B cell (primary cell): Measurements from ENCODE around the gene BBOX1. TPM values are rescaled to one million over a fixed set of nuclear protein-coding genes. Genes with fewer than 3 reads are reported as not detected.

ENCODE experiments used
- ATAC-seq: fragments of 200-7000 bp; cut with Tn5 transposase; one replicate; pipeline ENCODE4 v1.10.0; 2021; ENCODE audit warnings: low read depth, mild to moderate bottlenecking, moderate number of reproducible peaks, moderate library complexity
- CTCF ChIA-PET: fragments of 350-600 bp; sonication (Branson Sonifier 250); formaldehyde crosslinking; loops from one replicate; lab custom pipeline; 2021; ENCODE audit warnings: antibody characterized with exemption, inconsistent platforms; lab: Charles Lee
- POLR2A ChIA-PET: fragments of 350-600 bp; sonication (Branson Sonifier 250); formaldehyde crosslinking; loops from one replicate; lab custom pipeline; 2021; ENCODE audit warnings: antibody characterized with exemption; lab: Charles Lee
- DNase-seq: peaks from one replicate; pipeline ENCODE4 v3.0.0; 2013
- H2AFZ ChIP-seq: 2 replicates; pipeline ENCODE4 v1.6.1; 2012; ENCODE audit warnings: mild to moderate bottlenecking, low read depth, low read length; ENCODE audit not compliant: insufficient read depth, poor library complexity, severe bottlenecking
- H3K27ac ChIP-seq, 2 donors: 1 replicate in 1 of 2; 2 replicates in 1 of 2; pipeline ENCODE4 v1.5.1; 2012 to 2013; ENCODE audit warnings: low read length in 2 of 2, mild to moderate bottlenecking in 2 of 2, moderate library complexity in 1 of 2
- H3K27me3 ChIP-seq, 4 experiments: fragments of 200-600 bp in 1 of 4; sonication (generic) in 1 of 4; replicated peaks in 1 of 4; 1 replicate in 2 of 4; 2 replicates in 2 of 4; pipeline versions ENCODE4 v1.6.1 to v1.7.0; 2013 to 2016; ENCODE audit warnings: low read length in 3 of 4, mild to moderate bottlenecking in 2 of 4, mixed read lengths in 1 of 4, moderate library complexity in 1 of 4; ENCODE audit not compliant: insufficient read depth in 4 of 4, control insufficient read depth in 3 of 4; ENCODE audit errors: control extremely low read depth in 1 of 4
- H3K36me3 ChIP-seq, 2 experiments: replicated peaks in 1 of 2; 1 replicate in 1 of 2; 2 replicates in 1 of 2; pipeline versions ENCODE4 v1.6.1 to v1.7.1; 2013; ENCODE audit warnings: low read length in 1 of 2; ENCODE audit not compliant: insufficient read depth in 2 of 2, control insufficient read depth in 1 of 2; ENCODE audit errors: control extremely low read depth in 1 of 2, extremely low read depth in 1 of 2
- H3K4me1 ChIP-seq, 2 donors: fragments of 200-600 bp in 1 of 2; sonication (generic) in 1 of 2; 1 replicate in 1 of 2; 2 replicates in 1 of 2; pipeline versions ENCODE4 v1.5.1 to v1.6.1; 2013 to 2017; ENCODE audit warnings: low read length in 2 of 2; ENCODE audit not compliant: control insufficient read depth in 2 of 2, insufficient read depth in 2 of 2
- H3K4me2 ChIP-seq: replicated peaks from 2 replicates; pipeline ENCODE3; 2012; ENCODE audit warnings: mild to moderate bottlenecking, low read depth, low read length; ENCODE audit not compliant: poor library complexity, severe bottlenecking
- H3K4me3 ChIP-seq, 5 experiments: fragments of 200-600 bp in 1 of 5; sonication (generic) in 1 of 5; 1 replicate in 3 of 5; 2 replicates in 2 of 5; pipeline versions ENCODE4 v1.5.1 to v1.7.0; 2011 to 2016; ENCODE audit warnings: low read length in 4 of 5, mild to moderate bottlenecking in 4 of 5, low read depth in 2 of 5, control low read depth in 1 of 5, moderate library complexity in 1 of 5; ENCODE audit not compliant: insufficient read depth in 1 of 5; ENCODE audit errors: control extremely low read depth in 1 of 5, extremely low read depth in 1 of 5
- H3K79me2 ChIP-seq: fragments of 200-600 bp; sonication (generic); one replicate; pipeline ENCODE4 v1.6.0; 2016; ENCODE audit warnings: low read length; ENCODE audit not compliant: control insufficient read depth, insufficient read depth
- H3K9ac ChIP-seq: fragments of 200-600 bp; sonication (generic); 2 replicates; pipeline ENCODE4 v1.6.1; 2017; ENCODE audit warnings: mild to moderate bottlenecking, low read length, moderate library complexity
- H3K9me3 ChIP-seq, 3 donors: one replicate each; pipeline versions ENCODE4 v1.6.1 to v1.7.1; 2013; ENCODE audit warnings: low read length in 2 of 3; ENCODE audit not compliant: control insufficient read depth in 2 of 3, insufficient read depth in 1 of 3; ENCODE audit errors: control extremely low read depth in 1 of 3
- H4K20me1 ChIP-seq: 2 replicates; pipeline ENCODE4 v1.6.0; 2012; ENCODE audit warnings: mild to moderate bottlenecking, low read length; ENCODE audit not compliant: insufficient read depth, control insufficient read depth, poor library complexity, severe bottlenecking
- H3K27ac Mint-ChIP-seq: one replicate; pipeline ENCODE4 v1.8.0; 2021; ENCODE audit warnings: mixed read lengths
- H3K27me3 Mint-ChIP-seq: one replicate; pipeline ENCODE4 v1.8.0; 2021; ENCODE audit warnings: mixed read lengths
- H3K4me1 Mint-ChIP-seq: one replicate; pipeline ENCODE4 v1.8.0; 2021; ENCODE audit warnings: mixed read lengths
- H3K4me3 Mint-ChIP-seq: one replicate; pipeline ENCODE4 v1.8.0; 2021; ENCODE audit warnings: mixed read lengths
- H3K9me3 Mint-ChIP-seq: one replicate; pipeline ENCODE4 v1.8.0; 2022; ENCODE audit warnings: mixed read lengths; ENCODE audit not compliant: insufficient read depth
- EZH2 ChIP-seq: IDR thresholded peaks from 2 replicates; pipeline ENCODE4 v1.6.1; 2012; ENCODE audit warnings: borderline replicate concordance, low read depth, mild to moderate bottlenecking, moderate library complexity, low read length; ENCODE audit not compliant: insufficient read depth, poor library complexity, severe bottlenecking
- WGBS: methylation state at CpG from one replicate; pipeline ENCODE4 v1.1.5; 2013; ENCODE audit warnings: missing lambda C conversion rate; ENCODE audit not compliant: insufficient coverage; 5-methylcytosine and 5-hydroxymethylcytosine counted together
- intact Hi-C: fragments of 100-400 bp; cut with micrococcal nuclease; formaldehyde crosslinking; loops from one replicate; pipeline ENCODE4 v1.10.0; 2022
- polyA plus RNA-seq: library from polyadenylated mRNA; depleted of rRNA; stranded (reverse); fragments of >200 nt; gene quantifications from 2 replicates; pipeline ENCODE4 v1.2.3, GENCODE V29; 2012
- total RNA-seq, 2 donors: library from RNA; stranded (reverse); fragments of 120-200 nt in 1 of 2; gene quantifications; 1 replicate in 1 of 2; 2 replicates in 1 of 2; pipeline versions ENCODE4 v1.2.3 to v1.2.4, GENCODE V29; 2013 to 2022
- TF ChIP-seq, protein P1 (sequence below): fragments of 200-600 bp; IDR thresholded peaks from one replicate; pipeline ENCODE4 v1.8.0; 2022; ENCODE audit warnings: antibody characterized with exemption, mild to moderate bottlenecking

Gene BBOX1
- total and polyA plus RNA-seq, 2 donors (not counting 1 experiment from before 2014, with no cell fraction given), result not detected

DNA sequence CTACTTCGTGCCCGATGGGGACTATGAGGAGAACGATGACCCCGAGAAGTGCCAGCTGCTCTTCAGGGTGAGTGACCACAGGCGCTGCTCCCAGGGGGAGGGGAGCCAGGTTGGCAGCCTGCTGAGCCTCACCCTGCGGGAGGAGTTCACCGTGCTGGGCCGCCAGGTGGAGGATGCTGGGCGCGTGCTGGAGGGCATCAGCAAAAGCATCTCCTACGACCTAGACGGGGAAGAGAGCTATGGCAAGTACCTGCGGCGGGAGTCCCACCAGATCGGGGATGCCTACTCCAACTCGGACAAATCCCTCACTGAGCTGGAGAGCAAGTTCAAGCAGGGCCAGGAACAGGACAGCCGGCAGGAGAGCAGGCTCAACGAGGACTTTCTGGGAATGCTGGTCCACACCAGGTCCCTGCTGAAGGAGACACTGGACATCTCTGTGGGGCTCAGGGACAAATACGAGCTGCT, 46.0 kb upstream of the BBOX1 start:
- TF ChIP-seq, protein P1, sequence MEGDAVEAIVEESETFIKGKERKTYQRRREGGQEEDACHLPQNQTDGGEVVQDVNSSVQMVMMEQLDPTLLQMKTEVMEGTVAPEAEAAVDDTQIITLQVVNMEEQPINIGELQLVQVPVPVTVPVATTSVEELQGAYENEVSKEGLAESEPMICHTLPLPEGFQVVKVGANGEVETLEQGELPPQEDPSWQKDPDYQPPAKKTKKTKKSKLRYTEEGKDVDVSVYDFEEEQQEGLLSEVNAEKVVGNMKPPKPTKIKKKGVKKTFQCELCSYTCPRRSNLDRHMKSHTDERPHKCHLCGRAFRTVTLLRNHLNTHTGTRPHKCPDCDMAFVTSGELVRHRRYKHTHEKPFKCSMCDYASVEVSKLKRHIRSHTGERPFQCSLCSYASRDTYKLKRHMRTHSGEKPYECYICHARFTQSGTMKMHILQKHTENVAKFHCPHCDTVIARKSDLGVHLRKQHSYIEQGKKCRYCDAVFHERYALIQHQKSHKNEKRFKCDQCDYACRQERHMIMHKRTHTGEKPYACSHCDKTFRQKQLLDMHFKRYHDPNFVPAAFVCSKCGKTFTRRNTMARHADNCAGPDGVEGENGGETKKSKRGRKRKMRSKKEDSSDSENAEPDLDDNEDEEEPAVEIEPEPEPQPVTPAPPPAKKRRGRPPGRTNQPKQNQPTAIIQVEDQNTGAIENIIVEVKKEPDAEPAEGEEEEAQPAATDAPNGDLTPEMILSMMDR, result no peak
- TF ChIP-seq EZH2, result no peak
- no peaks in the 10 kb centered on the region for H3K27me3 ChIP-seq
- no peak overlapping the region for H3K27ac ChIP-seq
- DNase-seq, result no peak
- no peak overlapping the region for H3K9ac ChIP-seq
- H3K79me2 ChIP-seq, result no peaks in the 10 kb centered on the region
- ATAC-seq, result no peak
- H3K9me3 ChIP-seq, result peaks cover 0 to 9% (median 0%) of the 10 kb centered on the region in 3 donors
- H3K27me3 Mint-ChIP-seq, result no peaks in the 10 kb centered on the region
- no peaks in the 10 kb centered on the region for H3K4me1 ChIP-seq
- H4K20me1 ChIP-seq, result no peaks in the 10 kb centered on the region
- ChIA-PET CTCF (no interaction called here), POLR2A (no interaction called here)
- intact Hi-C loops, result no loop called here
- no peaks in the 10 kb centered on the region for H3K36me3 ChIP-seq
- no peak overlapping the region for H3K4me2 ChIP-seq
- no peak overlapping the region for H3K4me3 Mint-ChIP-seq
- no peak overlapping the region for H3K27ac Mint-ChIP-seq
- WGBS, result 72% methylated on average over 18 of the region's 19 CpGs
- no peaks in the 10 kb centered on the region for H3K9me3 Mint-ChIP-seq
- no peak overlapping the region for H2AFZ ChIP-seq
- no peak overlapping the region for H3K4me3 ChIP-seq
- H3K4me1 Mint-ChIP-seq, result no peaks in the 10 kb centered on the region

DNA sequence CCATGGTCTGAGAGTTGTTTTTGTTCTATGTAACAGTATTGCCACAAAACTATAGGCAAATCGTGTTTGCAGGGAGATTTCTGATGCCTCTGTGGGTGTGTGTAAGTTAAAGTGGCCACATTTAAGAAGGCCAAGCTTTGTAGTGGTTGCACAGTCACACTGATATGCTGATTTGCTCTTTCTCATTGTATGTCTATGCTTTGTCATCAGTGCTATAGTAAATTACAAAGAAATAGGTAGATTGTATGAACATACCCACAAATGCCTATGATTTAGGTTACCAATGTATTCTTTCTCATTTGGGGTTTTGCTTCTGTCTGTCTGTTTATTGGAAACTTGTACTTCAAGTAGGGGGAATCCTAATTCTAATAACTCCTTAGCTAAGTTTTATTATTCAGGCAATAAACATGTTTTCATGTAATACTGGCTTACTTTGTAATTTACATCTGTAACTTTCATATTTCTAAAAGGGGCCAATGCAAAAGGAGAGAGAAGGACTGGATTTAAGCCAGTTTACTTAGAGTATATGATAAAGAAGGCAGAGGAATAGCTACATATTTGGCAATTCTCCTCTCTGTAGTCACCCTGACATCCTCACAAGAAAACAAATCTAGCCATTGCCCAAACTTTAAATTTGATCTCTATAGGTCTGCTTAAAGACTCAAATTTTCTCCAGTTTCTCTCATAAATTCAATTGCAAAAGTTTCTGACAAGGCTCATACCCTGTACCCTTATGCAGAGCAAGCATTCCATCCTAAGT, 44.7 kb upstream of the BBOX1 start:
- Histone ChIP-seq H3K79me2 (no peaks in the 10 kb centered on the region), H3K27me3 (no peaks in the 10 kb centered on the region), H3K4me1 (no peaks in the 10 kb centered on the region), H3K9me3 (peaks cover 0 to 9% (median 0%) of the 10 kb centered on the region in 3 donors), H2AFZ (no peak overlapping the region), H4K20me1 (no peaks in the 10 kb centered on the region), H3K27ac (no peak overlapping the region), H3K36me3 (no peaks in the 10 kb centered on the region), H3K9ac (no peak overlapping the region), H3K4me2 (no peak overlapping the region), H3K4me3 (no peak overlapping the region)
- ChIA-PET POLR2A (no interaction called here), CTCF (no interaction called here)
- TF ChIP-seq EZH2, result no peak
- TF ChIP-seq, protein P1, result no peak
- Mint-ChIP-seq H3K27me3 (no peaks in the 10 kb centered on the region), H3K27ac (no peak overlapping the region), H3K4me3 (no peak overlapping the region), H3K4me1 (no peaks in the 10 kb centered on the region), H3K9me3 (no peaks in the 10 kb centered on the region)
- ATAC-seq (no peak), DNase-seq (no peak)
- intact Hi-C loops, result no loop called here
- 17% methylated on average over 1 of the region's 1 CpG for WGBS
